HG03066 (cell line): Measurements from ENCODE around the gene LYPLA2.

ENCODE experiments used
- ATAC-seq: cut with Tn5 transposase; IDR thresholded peaks from one replicate; pipeline ENCODE4 v1.9.1; 2021; ENCODE audit warnings: low read depth; ENCODE audit not compliant: unreplicated experiment

Gene LYPLA2

GRCh38 chr1:23790696-23791515 is at the start of gene LYPLA2:
Gene LYPLA2, plus strand, starts transcription at chr1:23791145. Its CDS starts 1,538 bp downstream, at chr1:23792683.
- ATAC-seq = peak; percentile 80

GRCh38 chr1:23741609-23742008 is 49.3 kb upstream of the LYPLA2 start:
- ATAC-seq = no peak

- ATAC-seq = peak; percentile 12
Observed at GRCh38 chr1:23742670-23743286, 48.2 kb upstream of the LYPLA2 start.

- ATAC-seq = peak; percentile 69
Observed at GRCh38 chr1:23743287-23744152, 47.4 kb upstream of the LYPLA2 start, which contains the start of gene ELOA. Gene ELOA, plus strand, starts transcription at chr1:23743471. Its CDS starts 33 bp downstream, at chr1:23743504.

- no peak for ATAC-seq
Observed at GRCh38 chr1:23745515-23745914, 45.4 kb upstream of the LYPLA2 start.

- ATAC-seq = no peak
Observed at GRCh38 chr1:23748016-23748415, 42.9 kb upstream of the LYPLA2 start.

GRCh38 chr1:23751050-23751814 is 39.7 kb upstream of the LYPLA2 start:
- no peak for ATAC-seq

GRCh38 chr1:23751815-23752200 is 39.1 kb upstream of the LYPLA2 start:
- ATAC-seq = no peak

- ATAC-seq = no peak
Observed at GRCh38 chr1:23752909-23753308, 38.0 kb upstream of the LYPLA2 start.

GRCh38 chr1:23756676-23757075 is 34.3 kb upstream of the LYPLA2 start:
- no peak for ATAC-seq

- ATAC-seq = no peak
Observed at GRCh38 chr1:23757812-23758211, 33.1 kb upstream of the LYPLA2 start.

- no peak for ATAC-seq
Observed at GRCh38 chr1:23759277-23759676, 31.7 kb upstream of the LYPLA2 start.

GRCh38 chr1:23763041-23763577 is 27.8 kb upstream of the LYPLA2 start:
- no peak for ATAC-seq

- ATAC-seq = no peak
Observed at GRCh38 chr1:23768733-23769132, 22.2 kb upstream of the LYPLA2 start.

GRCh38 chr1:23772049-23772853 is 18.7 kb upstream of the LYPLA2 start:
- ATAC-seq = no peak

GRCh38 chr1:23772854-23773242 is 18.1 kb upstream of the LYPLA2 start:
- no peak for ATAC-seq

- no peak for ATAC-seq
Observed at GRCh38 chr1:23774174-23774880, 16.6 kb upstream of the LYPLA2 start.

GRCh38 chr1:23776217-23776616 is 14.7 kb upstream of the LYPLA2 start:
- ATAC-seq = no peak
